GM12865 (cell line): ENCODE data around the gene FUBP3.

ENCODE experiments used
- DNase-seq: peaks from one replicate; pipeline ENCODE4 v3.0.0; 2010; ENCODE audit warnings: low read depth
- H3K4me3 ChIP-seq: 2 replicates; pipeline ENCODE4 v1.5.1; 2011; ENCODE audit warnings: mild to moderate bottlenecking, low read depth, low read length, control low read depth
- CTCF ChIP-seq: IDR thresholded peaks from 2 replicates; pipeline ENCODE4 v1.5.1; 2011; ENCODE audit warnings: low read length, control low read depth, low read depth, inconsistent platforms; ENCODE audit not compliant: insufficient read depth; ENCODE audit errors: missing control alignments

Gene FUBP3

GRCh38 chr9:130537346-130538050, 41.9 kb upstream of the FUBP3 start:
- DNase-seq, result no peak
- no peak for TF ChIP-seq CTCF

GRCh38 chr9:130539420-130540223, 39.8 kb upstream of the FUBP3 start:
- no peak for TF ChIP-seq CTCF
- no peak overlapping the region for H3K4me3 ChIP-seq
- DNase-seq, result no peak

More at GRCh38 chr9:130537346-130538050, 41.9 kb upstream of the FUBP3 start:
- H3K4me3 ChIP-seq, result no peak overlapping the region

- no peak overlapping the region for H3K4me3 ChIP-seq
- no peak for TF ChIP-seq CTCF
- no peak for DNase-seq
Measured at GRCh38 chr9:130541533-130541932, 37.8 kb upstream of the FUBP3 start.

- no peak overlapping the region for H3K4me3 ChIP-seq
- no peak for DNase-seq
- no peak for TF ChIP-seq CTCF
Measured at GRCh38 chr9:130542038-130542437, 37.3 kb upstream of the FUBP3 start.

GRCh38 chr9:130542457-130543228, 36.7 kb upstream of the FUBP3 start:
- no peak for TF ChIP-seq CTCF
- DNase-seq, result no peak
- no peak overlapping the region for H3K4me3 ChIP-seq

- no peak overlapping the region for H3K4me3 ChIP-seq
- DNase-seq, result no peak
- TF ChIP-seq CTCF, result no peak
Measured at GRCh38 chr9:130543368-130543767, 36.0 kb upstream of the FUBP3 start.
